ENCODE results near the gene APIP. TPM values are rescaled to one million over a fixed set of nuclear protein-coding genes. Genes with fewer than 3 reads are reported as not detected.

Gene APIP
- total RNA-seq, 1 donor from 2014 or later: 13.0 TPM

DNA sequence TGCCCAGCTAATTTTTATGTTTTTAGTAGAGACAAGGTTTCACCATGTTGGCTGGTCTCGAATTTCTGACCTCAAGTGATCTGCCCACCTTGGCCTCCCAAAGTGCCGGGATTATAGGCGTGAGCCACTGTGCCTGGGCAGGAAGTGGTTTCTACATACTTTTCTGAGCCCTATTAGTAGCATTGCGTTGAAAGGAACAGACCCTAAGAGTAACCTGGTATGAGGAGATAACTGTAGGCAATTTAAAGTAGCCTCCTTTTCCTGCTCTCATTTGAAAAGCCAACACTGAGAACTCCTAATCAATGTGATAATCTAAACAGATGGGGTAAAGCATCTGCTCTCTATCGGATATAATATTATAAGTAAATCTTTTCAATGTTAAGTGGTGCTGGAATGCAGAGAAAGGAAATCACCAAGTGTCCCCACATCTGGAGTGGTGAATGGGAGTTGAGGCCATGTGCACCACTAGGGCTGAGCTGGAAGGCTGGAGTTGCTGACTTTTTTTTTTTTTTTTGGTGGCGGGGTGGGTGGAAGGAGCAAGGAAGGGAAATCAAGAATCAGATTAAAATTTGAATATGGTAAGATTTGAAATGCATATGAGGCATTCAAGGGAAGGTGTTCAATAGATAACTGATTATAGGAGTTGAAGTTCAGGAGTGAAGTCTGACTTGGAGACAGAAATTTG, 20.9 kb upstream of the APIP start:
- TF ChIP-seq, protein P1, sequence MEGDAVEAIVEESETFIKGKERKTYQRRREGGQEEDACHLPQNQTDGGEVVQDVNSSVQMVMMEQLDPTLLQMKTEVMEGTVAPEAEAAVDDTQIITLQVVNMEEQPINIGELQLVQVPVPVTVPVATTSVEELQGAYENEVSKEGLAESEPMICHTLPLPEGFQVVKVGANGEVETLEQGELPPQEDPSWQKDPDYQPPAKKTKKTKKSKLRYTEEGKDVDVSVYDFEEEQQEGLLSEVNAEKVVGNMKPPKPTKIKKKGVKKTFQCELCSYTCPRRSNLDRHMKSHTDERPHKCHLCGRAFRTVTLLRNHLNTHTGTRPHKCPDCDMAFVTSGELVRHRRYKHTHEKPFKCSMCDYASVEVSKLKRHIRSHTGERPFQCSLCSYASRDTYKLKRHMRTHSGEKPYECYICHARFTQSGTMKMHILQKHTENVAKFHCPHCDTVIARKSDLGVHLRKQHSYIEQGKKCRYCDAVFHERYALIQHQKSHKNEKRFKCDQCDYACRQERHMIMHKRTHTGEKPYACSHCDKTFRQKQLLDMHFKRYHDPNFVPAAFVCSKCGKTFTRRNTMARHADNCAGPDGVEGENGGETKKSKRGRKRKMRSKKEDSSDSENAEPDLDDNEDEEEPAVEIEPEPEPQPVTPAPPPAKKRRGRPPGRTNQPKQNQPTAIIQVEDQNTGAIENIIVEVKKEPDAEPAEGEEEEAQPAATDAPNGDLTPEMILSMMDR (IDR thresholded peaks at IDR 0.05; ENCODE audit: unreplicated experiment): no peak
- DNase-seq (ENCODE audit: low spot score): no peak
- Mint-ChIP-seq H3K27me3 (ENCODE audit: unreplicated experiment) (no peaks in the 10 kb centered on the region), H3K9me3 (ENCODE audit: unreplicated experiment) (no peaks in the 10 kb centered on the region), H3K4me3 (ENCODE audit: unreplicated experiment) (no peak overlapping the region), H3K27ac (ENCODE audit: unreplicated experiment) (no peak overlapping the region), H3K4me1 (ENCODE audit: unreplicated experiment) (peaks cover 6% of the 10 kb centered on the region), H3K36me3 (ENCODE audit: low read depth, unreplicated experiment) (peaks cover 12% of the 10 kb centered on the region)

DNA sequence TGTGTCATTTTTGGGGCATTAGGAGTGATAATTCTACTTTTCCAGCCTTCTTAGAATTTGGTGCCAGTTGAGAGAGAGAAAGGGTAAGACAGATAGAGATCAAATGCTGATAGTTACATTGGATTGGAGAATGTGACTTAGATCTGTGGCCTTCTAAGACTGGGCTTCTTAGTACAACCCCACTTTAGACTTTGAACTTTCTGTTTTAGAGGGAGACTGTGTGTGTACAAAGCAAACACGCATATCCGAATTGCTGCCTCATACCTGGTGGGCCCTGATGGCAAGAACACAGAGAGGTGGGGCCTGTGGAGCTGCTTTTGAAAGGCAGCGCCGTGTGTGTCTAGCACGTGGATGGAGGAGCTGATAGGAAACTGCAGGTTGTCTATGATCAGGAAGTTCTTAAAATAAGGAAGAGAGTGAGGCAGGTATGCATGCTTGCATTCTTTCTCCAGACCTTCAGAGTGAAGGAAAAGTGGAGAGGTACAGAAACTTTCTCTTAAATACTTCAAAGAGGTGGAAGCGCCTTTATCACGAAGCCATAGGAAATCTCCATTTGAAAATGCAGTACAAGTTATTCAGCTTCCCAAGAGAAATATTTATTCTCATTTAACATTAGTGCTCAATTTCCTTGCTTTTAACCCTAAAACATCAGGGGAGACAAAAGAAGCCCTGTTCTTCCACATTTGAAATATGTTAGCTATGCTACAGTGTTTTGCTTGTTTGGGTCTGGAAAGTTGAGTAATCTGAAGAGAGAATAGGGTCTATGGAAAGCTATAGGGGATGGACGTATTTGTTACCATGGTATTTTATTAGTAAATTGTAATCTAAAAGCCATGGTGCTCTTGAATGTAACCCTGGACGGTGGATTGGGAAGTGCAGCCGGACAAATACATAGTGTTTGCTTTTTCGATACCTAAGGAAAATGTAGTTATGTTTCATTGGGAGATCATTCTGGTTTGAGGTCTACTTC, 13.9 kb upstream of the APIP start:
- H3K36me3 Mint-ChIP-seq (ENCODE audit: low read depth, unreplicated experiment): peaks cover 5% of the 10 kb centered on the region
- no peak overlapping the region for H3K4me3 Mint-ChIP-seq (ENCODE audit: unreplicated experiment)
- H3K27ac Mint-ChIP-seq (ENCODE audit: unreplicated experiment): no peak overlapping the region
- DNase-seq (ENCODE audit: low spot score): no peak
- peaks cover 1% of the 10 kb centered on the region for H3K27me3 Mint-ChIP-seq (ENCODE audit: unreplicated experiment)
- TF ChIP-seq, protein P1 (IDR thresholded peaks at IDR 0.05; ENCODE audit: unreplicated experiment): no peak
- peaks cover 17% of the 10 kb centered on the region for H3K4me1 Mint-ChIP-seq (ENCODE audit: unreplicated experiment)
- H3K9me3 Mint-ChIP-seq (ENCODE audit: unreplicated experiment): no peaks in the 10 kb centered on the region

DNA sequence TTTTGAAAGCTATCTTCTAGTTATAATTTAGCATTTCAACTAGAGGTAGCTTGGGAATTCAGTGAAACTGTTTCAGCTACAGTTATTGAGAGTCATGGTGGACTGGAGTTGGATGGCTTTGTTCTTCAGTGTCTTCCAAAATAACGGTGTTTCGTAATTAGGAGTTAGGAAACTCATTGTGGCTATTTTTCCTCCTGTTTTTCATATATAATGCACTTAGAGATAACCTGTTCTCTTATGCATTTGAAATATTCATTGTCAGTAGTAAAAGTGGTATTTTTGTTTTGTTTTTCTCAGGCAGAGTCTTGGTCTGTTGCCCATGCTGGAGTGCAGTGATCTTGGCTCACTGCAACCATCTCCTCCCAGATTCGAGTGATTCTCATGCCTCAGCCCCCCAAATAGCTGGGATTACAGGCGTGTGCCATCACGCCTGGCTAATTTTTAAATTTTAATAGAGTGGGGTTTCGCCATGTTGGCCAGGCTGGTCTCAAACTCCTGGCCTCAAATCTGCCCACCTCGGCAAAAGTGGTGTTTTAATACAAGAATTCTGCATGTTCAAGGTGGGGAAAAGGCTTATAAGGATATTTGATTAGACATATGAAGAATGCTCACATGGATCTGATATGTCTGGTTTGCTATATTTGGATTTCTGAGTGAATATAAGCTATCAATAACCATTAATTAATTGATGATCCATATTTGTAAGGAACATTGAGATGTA, 12.9 kb upstream of the APIP start:
- peaks cover 1% of the 10 kb centered on the region for H3K27me3 Mint-ChIP-seq (ENCODE audit: unreplicated experiment)
- no peaks in the 10 kb centered on the region for H3K9me3 Mint-ChIP-seq (ENCODE audit: unreplicated experiment)

DNA sequence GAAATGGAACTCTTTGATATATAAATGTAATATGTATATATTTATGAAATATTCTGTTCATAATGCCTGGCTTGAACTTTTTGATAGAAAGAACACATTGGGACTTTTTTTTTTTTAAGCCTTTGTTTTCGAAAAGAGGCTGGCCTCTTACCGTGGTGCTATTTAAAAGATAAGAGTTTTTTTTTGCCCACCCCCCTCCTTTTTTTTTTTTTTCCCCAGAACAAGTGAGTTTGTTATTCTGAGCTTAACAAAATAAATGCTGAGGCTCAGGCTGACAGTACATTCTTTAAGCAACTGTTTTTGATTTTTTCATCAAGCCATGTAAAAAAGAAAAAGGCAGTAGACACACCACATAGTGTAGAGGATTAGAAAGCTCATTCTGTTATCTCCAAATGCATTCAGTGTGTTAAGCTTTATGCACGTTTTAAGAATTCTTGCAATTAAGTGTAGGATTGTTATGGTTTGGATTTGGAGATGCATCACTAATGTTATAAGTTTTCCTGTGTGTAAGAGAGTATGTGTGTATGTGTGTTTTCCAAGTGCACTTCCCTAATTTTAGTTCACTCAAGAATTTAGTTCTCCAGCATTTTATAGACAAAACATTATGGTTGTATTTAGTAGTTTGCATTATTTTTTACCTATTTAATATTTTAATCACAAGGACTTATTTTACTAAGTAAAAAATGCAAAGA, 12.2 kb upstream of the APIP start:
- Mint-ChIP-seq H3K27ac (ENCODE audit: unreplicated experiment) (no peak overlapping the region), H3K4me3 (ENCODE audit: unreplicated experiment) (no peak overlapping the region), H3K9me3 (ENCODE audit: unreplicated experiment) (no peaks in the 10 kb centered on the region), H3K36me3 (ENCODE audit: low read depth, unreplicated experiment) (peaks cover 5% of the 10 kb centered on the region), H3K4me1 (ENCODE audit: unreplicated experiment) (peaks cover 17% of the 10 kb centered on the region), H3K27me3 (ENCODE audit: unreplicated experiment) (peaks cover 1% of the 10 kb centered on the region)
- TF ChIP-seq, protein P1 (IDR thresholded peaks at IDR 0.05; ENCODE audit: unreplicated experiment): no peak
- no peak for DNase-seq (ENCODE audit: low spot score)

More for the DNA sequence above, 12.9 kb upstream of the APIP start:
- H3K4me1 Mint-ChIP-seq (ENCODE audit: unreplicated experiment): peaks cover 17% of the 10 kb centered on the region
- H3K27ac Mint-ChIP-seq (ENCODE audit: unreplicated experiment): no peak overlapping the region
- TF ChIP-seq, protein P1 (IDR thresholded peaks at IDR 0.05; ENCODE audit: unreplicated experiment): no peak
- no peak for DNase-seq (ENCODE audit: low spot score)
- H3K4me3 Mint-ChIP-seq (ENCODE audit: unreplicated experiment): no peak overlapping the region
- peaks cover 5% of the 10 kb centered on the region for H3K36me3 Mint-ChIP-seq (ENCODE audit: low read depth, unreplicated experiment)

All from endothelial cell (in vitro differentiated cells).